HepG2 (cell line): ENCODE results near the gene TMEM233. TPM values are rescaled to one million over a fixed set of nuclear protein-coding genes. Genes with fewer than 3 reads are reported as not detected.

Experiments used
- CCDC6 ChIP-seq: sonication (generic); formaldehyde crosslinking; IDR thresholded peaks from 2 replicates; pipeline ENCODE4 v1.8.1; 2022; ENCODE audit warnings: mild to moderate bottlenecking, missing genetic modification reagents, moderate library complexity
- CTCF ChIP-seq: sonication (generic); formaldehyde crosslinking; IDR thresholded peaks from 2 replicates; pipeline ENCODE4 v1.5.0; 2020; ENCODE audit warnings: mild to moderate bottlenecking, missing genetic modification reagents, moderate library complexity
- DNMT3B ChIP-seq: conservative IDR thresholded peaks from 2 replicates; pipeline ENCODE4 v1.6.1; 2016; ENCODE audit warnings: missing biosample characterization, control low read depth
- DR1 ChIP-seq: sonication (generic); formaldehyde crosslinking; IDR thresholded peaks from 2 replicates; pipeline ENCODE4 v1.8.0; 2021; ENCODE audit warnings: mild to moderate bottlenecking, missing genetic modification reagents, inconsistent platforms
- EED ChIP-seq: sonication (generic); formaldehyde crosslinking; IDR thresholded peaks from 2 replicates; pipeline ENCODE4 v1.5.0; 2020; ENCODE audit warnings: mild to moderate bottlenecking, missing genetic modification reagents
- KDM5B ChIP-seq: sonication (generic); formaldehyde crosslinking; IDR thresholded peaks from 2 replicates; pipeline ENCODE4 v1.4.0; 2020; ENCODE audit warnings: missing genetic modification reagents, mild to moderate bottlenecking, borderline replicate concordance
- KLF15 ChIP-seq: sonication (generic); formaldehyde crosslinking; IDR thresholded peaks from 2 replicates; pipeline ENCODE4 v1.8.1; 2023; ENCODE audit warnings: borderline replicate concordance, mild to moderate bottlenecking, inconsistent platforms, missing genetic modification reagents, mixed read lengths
- NONO ChIP-seq, 2 experiments: fragments of 450-650 bp in 1 of 2; sonication (generic) in 1 of 2; formaldehyde crosslinking in 1 of 2; IDR thresholded peaks in 1 of 2; conservative IDR thresholded peaks in 1 of 2; 2 replicates each; pipeline versions ENCODE4 v1.6.1 to v1.8.0; 2017 to 2022; ENCODE audit warnings: mild to moderate bottlenecking in 1 of 2, missing genetic modification reagents in 1 of 2, moderate library complexity in 1 of 2
- PAF1 ChIP-seq: IDR thresholded peaks from 2 replicates; pipeline ENCODE4 v1.6.1; 2016; ENCODE audit warnings: missing genetic modification reagents, missing compliant biosample characterization
- TBL1XR1 ChIP-seq: fragments of 150-350 bp; IDR thresholded peaks from 2 replicates; pipeline ENCODE4 v1.6.1; 2014; ENCODE audit warnings: borderline replicate concordance, low read length; ENCODE audit not compliant: partially characterized antibody
- TCF12 ChIP-seq, 2 experiments: fragments of 450-650 bp in 1 of 2; sonication (generic) in 1 of 2; formaldehyde crosslinking in 1 of 2; IDR thresholded peaks; 2 replicates each; pipeline versions ENCODE4 v1.6.1 to v1.8.0; 2017 to 2022; ENCODE audit warnings: antibody characterized with exemption in 1 of 2, mild to moderate bottlenecking in 1 of 2, missing genetic modification reagents in 1 of 2, moderate library complexity in 1 of 2
- ZNF629 ChIP-seq: sonication (generic); formaldehyde crosslinking; conservative IDR thresholded peaks from 2 replicates; pipeline ENCODE4 v1.5.0; 2020; ENCODE audit warnings: missing genetic modification reagents
- ZNF687 ChIP-seq: sonication (generic); formaldehyde crosslinking; IDR thresholded peaks from 2 replicates; pipeline ENCODE4 v1.5.1; 2020; ENCODE audit warnings: mild to moderate bottlenecking, missing genetic modification reagents, moderate library complexity
- ZSCAN21 ChIP-seq: sonication (generic); formaldehyde crosslinking; IDR thresholded peaks from 2 replicates; pipeline ENCODE4 v1.8.0; 2022; ENCODE audit warnings: mild to moderate bottlenecking, missing genetic modification reagents, moderate library complexity, borderline replicate concordance
- polyA plus RNA-seq, 8 experiments: library from polyadenylated mRNA; depleted of rRNA in 3 of 8; stranded (reverse) in 7 of 8; unstranded in 1 of 8; fragments of >200 nt; fragmentation: Illumina TruSeq in 4 of 8; extraction: Trizol in 4 of 8; gene quantifications; 2 replicates each; pipeline versions ENCODE4 v1.2.1 to v1.2.3, GENCODE V29; 2011 to 2016; ENCODE audit warnings: low read depth in 4 of 8, missing spikeins in 1 of 8, mixed read lengths in 1 of 8; ENCODE audit not compliant: insufficient read depth in 1 of 8
- total RNA-seq, 5 experiments: library from RNA; depleted of rRNA; stranded (reverse); fragments of >200 nt; fragmentation: Illumina TruSeq; extraction: Trizol; gene quantifications; 2 replicates each; pipeline ENCODE4 v1.2.3, GENCODE V29; 2016; ENCODE audit warnings: low read depth in 1 of 5
- TF ChIP-seq, protein P1 (sequence below): sonication (generic); formaldehyde crosslinking; IDR thresholded peaks from 2 replicates; pipeline ENCODE4 v1.4.0; 2020; ENCODE audit warnings: missing genetic modification reagents, borderline replicate concordance
- TF ChIP-seq, protein P2 (sequence below): sonication (generic); formaldehyde crosslinking; IDR thresholded peaks from 2 replicates; pipeline ENCODE4 v1.4.0; 2020; ENCODE audit warnings: mild to moderate bottlenecking, missing genetic modification reagents

The TMEM233 gene
- total and polyA plus RNA-seq, 2 of the 13 experiments (the other 11 are each of a cell fraction or from before 2014, with no cell fraction given): 0.03 TPM; not detected in 1

GRCh38 chr12:119691202-119691810 lies 97.7 kb downstream of the TMEM233 start (continued):
- TF ChIP-seq ZSCAN21 (CRISPR knock-in tag) (no peak), ZNF687 (CRISPR knock-in tag) (peak; percentile 30; the same call in 1 of the 2 replicates), KDM5B (CRISPR knock-in tag) (no peak), ZNF629 (CRISPR knock-in tag) (no peak), PAF1 (CRISPR knock-in tag) (no peak), EED (CRISPR knock-in tag) (no peak), DNMT3B (no peak), CCDC6 (CRISPR knock-in tag) (no peak), CTCF (CRISPR knock-in tag) (peak; percentile 51), NONO (IDR thresholded peaks at IDR 0.05) (no peak), NONO (CRISPR knock-in tag; conservative IDR thresholded peaks at IDR 0.05) (no peak), TBL1XR1 (no peak), KLF15 (CRISPR knock-in tag) (no peak), TCF12 (IDR thresholded peaks at IDR 0.05) (no peak), TCF12 (CRISPR knock-in tag; IDR thresholded peaks at IDR 0.05) (no peak), DR1 (CRISPR knock-in tag) (no peak)
- TF ChIP-seq, protein P1, sequence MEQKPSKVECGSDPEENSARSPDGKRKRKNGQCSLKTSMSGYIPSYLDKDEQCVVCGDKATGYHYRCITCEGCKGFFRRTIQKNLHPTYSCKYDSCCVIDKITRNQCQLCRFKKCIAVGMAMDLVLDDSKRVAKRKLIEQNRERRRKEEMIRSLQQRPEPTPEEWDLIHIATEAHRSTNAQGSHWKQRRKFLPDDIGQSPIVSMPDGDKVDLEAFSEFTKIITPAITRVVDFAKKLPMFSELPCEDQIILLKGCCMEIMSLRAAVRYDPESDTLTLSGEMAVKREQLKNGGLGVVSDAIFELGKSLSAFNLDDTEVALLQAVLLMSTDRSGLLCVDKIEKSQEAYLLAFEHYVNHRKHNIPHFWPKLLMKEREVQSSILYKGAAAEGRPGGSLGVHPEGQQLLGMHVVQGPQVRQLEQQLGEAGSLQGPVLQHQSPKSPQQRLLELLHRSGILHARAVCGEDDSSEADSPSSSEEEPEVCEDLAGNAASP (CRISPR knock-in tag): no peak
- TF ChIP-seq, protein P2, sequence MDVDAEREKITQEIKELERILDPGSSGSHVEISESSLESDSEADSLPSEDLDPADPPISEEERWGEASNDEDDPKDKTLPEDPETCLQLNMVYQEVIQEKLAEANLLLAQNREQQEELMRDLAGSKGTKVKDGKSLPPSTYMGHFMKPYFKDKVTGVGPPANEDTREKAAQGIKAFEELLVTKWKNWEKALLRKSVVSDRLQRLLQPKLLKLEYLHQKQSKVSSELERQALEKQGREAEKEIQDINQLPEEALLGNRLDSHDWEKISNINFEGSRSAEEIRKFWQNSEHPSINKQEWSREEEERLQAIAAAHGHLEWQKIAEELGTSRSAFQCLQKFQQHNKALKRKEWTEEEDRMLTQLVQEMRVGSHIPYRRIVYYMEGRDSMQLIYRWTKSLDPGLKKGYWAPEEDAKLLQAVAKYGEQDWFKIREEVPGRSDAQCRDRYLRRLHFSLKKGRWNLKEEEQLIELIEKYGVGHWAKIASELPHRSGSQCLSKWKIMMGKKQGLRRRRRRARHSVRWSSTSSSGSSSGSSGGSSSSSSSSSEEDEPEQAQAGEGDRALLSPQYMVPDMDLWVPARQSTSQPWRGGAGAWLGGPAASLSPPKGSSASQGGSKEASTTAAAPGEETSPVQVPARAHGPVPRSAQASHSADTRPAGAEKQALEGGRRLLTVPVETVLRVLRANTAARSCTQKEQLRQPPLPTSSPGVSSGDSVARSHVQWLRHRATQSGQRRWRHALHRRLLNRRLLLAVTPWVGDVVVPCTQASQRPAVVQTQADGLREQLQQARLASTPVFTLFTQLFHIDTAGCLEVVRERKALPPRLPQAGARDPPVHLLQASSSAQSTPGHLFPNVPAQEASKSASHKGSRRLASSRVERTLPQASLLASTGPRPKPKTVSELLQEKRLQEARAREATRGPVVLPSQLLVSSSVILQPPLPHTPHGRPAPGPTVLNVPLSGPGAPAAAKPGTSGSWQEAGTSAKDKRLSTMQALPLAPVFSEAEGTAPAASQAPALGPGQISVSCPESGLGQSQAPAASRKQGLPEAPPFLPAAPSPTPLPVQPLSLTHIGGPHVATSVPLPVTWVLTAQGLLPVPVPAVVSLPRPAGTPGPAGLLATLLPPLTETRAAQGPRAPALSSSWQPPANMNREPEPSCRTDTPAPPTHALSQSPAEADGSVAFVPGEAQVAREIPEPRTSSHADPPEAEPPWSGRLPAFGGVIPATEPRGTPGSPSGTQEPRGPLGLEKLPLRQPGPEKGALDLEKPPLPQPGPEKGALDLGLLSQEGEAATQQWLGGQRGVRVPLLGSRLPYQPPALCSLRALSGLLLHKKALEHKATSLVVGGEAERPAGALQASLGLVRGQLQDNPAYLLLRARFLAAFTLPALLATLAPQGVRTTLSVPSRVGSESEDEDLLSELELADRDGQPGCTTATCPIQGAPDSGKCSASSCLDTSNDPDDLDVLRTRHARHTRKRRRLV (CRISPR knock-in tag): 0 out of 2 replicates have a peak, but pooled peaks have one; percentile 29
